Upper lobe of left lung (tissue), 4 donors: ENCODE data around the gene TAPBPL.

ENCODE experiments used
- POLR2A ChIP-seq, 4 donors: fragments of 450-650 bp; IDR thresholded peaks; one replicate each; pipeline ENCODE4 v1.5.1; 2016 to 2017; ENCODE audit warnings: antibody characterized with exemption in 4 of 4, mild to moderate bottlenecking in 2 of 4
- TF ChIP-seq, protein P1 (sequence below), 6 experiments: fragments of 450-650 bp in 4 of 6; fragments of 200-600 bp in 2 of 6; sonication (generic) in 2 of 6; IDR thresholded peaks; one replicate each; pipeline ENCODE4 v1.5.1; 2016 to 2019; ENCODE audit warnings: antibody characterized with exemption in 6 of 6

DNA sequence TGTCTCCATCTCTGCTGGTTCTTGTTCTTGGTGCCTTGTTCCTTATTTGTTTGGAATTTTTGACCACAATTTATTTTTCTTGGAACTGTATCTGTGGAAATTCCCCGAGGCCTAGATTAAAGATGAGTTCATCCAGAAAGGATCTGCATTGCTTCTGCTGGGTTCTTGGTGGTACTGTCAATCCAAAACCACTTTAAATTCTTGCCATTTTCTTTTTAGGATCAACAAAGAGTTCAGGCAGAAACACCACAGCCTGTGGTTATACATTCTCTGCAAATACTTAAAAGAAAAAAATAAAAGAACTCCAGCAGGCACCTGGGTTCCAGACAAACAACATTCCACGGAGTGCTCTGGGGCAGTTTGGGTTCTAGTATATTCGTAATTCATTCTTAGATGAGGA lies 24.6 kb downstream of the TAPBPL start:
- TF ChIP-seq, protein P1, sequence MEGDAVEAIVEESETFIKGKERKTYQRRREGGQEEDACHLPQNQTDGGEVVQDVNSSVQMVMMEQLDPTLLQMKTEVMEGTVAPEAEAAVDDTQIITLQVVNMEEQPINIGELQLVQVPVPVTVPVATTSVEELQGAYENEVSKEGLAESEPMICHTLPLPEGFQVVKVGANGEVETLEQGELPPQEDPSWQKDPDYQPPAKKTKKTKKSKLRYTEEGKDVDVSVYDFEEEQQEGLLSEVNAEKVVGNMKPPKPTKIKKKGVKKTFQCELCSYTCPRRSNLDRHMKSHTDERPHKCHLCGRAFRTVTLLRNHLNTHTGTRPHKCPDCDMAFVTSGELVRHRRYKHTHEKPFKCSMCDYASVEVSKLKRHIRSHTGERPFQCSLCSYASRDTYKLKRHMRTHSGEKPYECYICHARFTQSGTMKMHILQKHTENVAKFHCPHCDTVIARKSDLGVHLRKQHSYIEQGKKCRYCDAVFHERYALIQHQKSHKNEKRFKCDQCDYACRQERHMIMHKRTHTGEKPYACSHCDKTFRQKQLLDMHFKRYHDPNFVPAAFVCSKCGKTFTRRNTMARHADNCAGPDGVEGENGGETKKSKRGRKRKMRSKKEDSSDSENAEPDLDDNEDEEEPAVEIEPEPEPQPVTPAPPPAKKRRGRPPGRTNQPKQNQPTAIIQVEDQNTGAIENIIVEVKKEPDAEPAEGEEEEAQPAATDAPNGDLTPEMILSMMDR (IDR thresholded peaks at IDR 0.05): no peak
- TF ChIP-seq POLR2A (IDR thresholded peaks at IDR 0.05): no peak
